HG02973 (cell line): Measurements from ENCODE around the gene C11orf21.
"Not testable (repeated sequence)": the region's sequence is repeated elsewhere in the genome, so short reads cannot be mapped to it uniquely, and the experiment has no call there.

Experiments
- ATAC-seq: cut with Tn5 transposase; IDR thresholded peaks from one replicate; pipeline ENCODE4 v1.9.1; 2021; ENCODE audit warnings: moderate library complexity; ENCODE audit not compliant: unreplicated experiment

The C11orf21 gene

GRCh38 chr11:2301631-2302305 lies at the start of gene C11orf21, which contains the start of gene TSPAN32:
Gene C11orf21 (minus strand): TSS chr11:2301918. CDS start chr11:2301808, 110 bp downstream.
Gene TSPAN32 (plus strand): TSS chr11:2302013. CDS start chr11:2302150, 137 bp downstream.
- no peak for ATAC-seq

- no peak for ATAC-seq
These were observed 47.3 kb upstream of the C11orf21 start for GRCh38 chr11:2348986-2349385.

- ATAC-seq = no peak
These were observed 45.7 kb upstream of the C11orf21 start for GRCh38 chr11:2347308-2347830.

- no peak for ATAC-seq
These were observed 45.0 kb upstream of the C11orf21 start for GRCh38 chr11:2346586-2347307.

GRCh38 chr11:2346014-2346413 lies 44.3 kb upstream of the C11orf21 start:
- ATAC-seq = no peak

- no peak for ATAC-seq
These were observed 43.3 kb upstream of the C11orf21 start for GRCh38 chr11:2345050-2345449.

- no peak for ATAC-seq
These were observed 41.8 kb upstream of the C11orf21 start for GRCh38 chr11:2343502-2343901.

GRCh38 chr11:2342981-2343380 lies 41.3 kb upstream of the C11orf21 start:
- no peak for ATAC-seq

- no peak for ATAC-seq
These were observed 40.8 kb upstream of the C11orf21 start for GRCh38 chr11:2342557-2342956.

- not testable (repeated sequence) for ATAC-seq
These were observed 37.0 kb upstream of the C11orf21 start for GRCh38 chr11:2338760-2339159.

GRCh38 chr11:2335286-2335685 lies 33.6 kb upstream of the C11orf21 start:
- ATAC-seq = not testable (repeated sequence)

GRCh38 chr11:2333486-2334205 lies 31.9 kb upstream of the C11orf21 start:
- not testable (repeated sequence) for ATAC-seq

GRCh38 chr11:2332569-2332968 lies 30.9 kb upstream of the C11orf21 start:
- ATAC-seq = not testable (repeated sequence)

- no peak for ATAC-seq
These were observed 29.7 kb upstream of the C11orf21 start for GRCh38 chr11:2331404-2331803.

GRCh38 chr11:2330696-2331095 lies 29.0 kb upstream of the C11orf21 start:
- no peak for ATAC-seq

- ATAC-seq = no peak
These were observed 27.8 kb upstream of the C11orf21 start for GRCh38 chr11:2329551-2329950.

GRCh38 chr11:2328656-2329354 lies 27.1 kb upstream of the C11orf21 start:
- no peak for ATAC-seq

- no peak for ATAC-seq
These were observed 26.3 kb upstream of the C11orf21 start for GRCh38 chr11:2328021-2328420.

- ATAC-seq = no peak
These were observed 25.3 kb upstream of the C11orf21 start for GRCh38 chr11:2327032-2327431.

- ATAC-seq = no peak
These were observed 24.0 kb upstream of the C11orf21 start for GRCh38 chr11:2325719-2326118.

GRCh38 chr11:2325123-2325522 lies 23.4 kb upstream of the C11orf21 start:
- ATAC-seq = no peak
